GM11168 (cell line): Measurements from ENCODE around the gene ZSWIM5.
"Not testable (repeated sequence)": the region's sequence is repeated elsewhere in the genome, so short reads cannot be mapped to it uniquely, and the experiment has no call there.

Experiments
- in situ Hi-C: fragments of 300-500 bp; cut with MboI; formaldehyde crosslinking; loops from one replicate; pipeline ENCODE4 v1.12.0; 2022; ENCODE audit warnings: low sequenced_read_pairs; ENCODE audit not compliant: unreplicated experiment

The ZSWIM5 gene

GRCh38 chr1:45148209-45148825 is 58.1 kb downstream of the ZSWIM5 start:
- in situ Hi-C loops, result no loop called here

GRCh38 chr1:45146833-45147232 is 59.6 kb downstream of the ZSWIM5 start:
- in situ Hi-C loops, result no loop called here

GRCh38 chr1:45141247-45142003 is 65.0 kb downstream of the ZSWIM5 start:
- in situ Hi-C loops, result no loop called here

- in situ Hi-C loops, result no loop called here
These were observed 69.4 kb downstream of the ZSWIM5 start for GRCh38 chr1:45136984-45137383.

GRCh38 chr1:45135316-45135715 is 71.1 kb downstream of the ZSWIM5 start:
- in situ Hi-C loops, result no loop called here

GRCh38 chr1:45134461-45134873 is 71.9 kb downstream of the ZSWIM5 start:
- in situ Hi-C loops, result no loop called here

- in situ Hi-C loops, result not testable (repeated sequence)
These were observed 73.7 kb downstream of the ZSWIM5 start for GRCh38 chr1:45132719-45133118.

GRCh38 chr1:45123358-45123757 is 83.0 kb downstream of the ZSWIM5 start:
- in situ Hi-C loops, result no loop called here

GRCh38 chr1:45122724-45123123 is 83.7 kb downstream of the ZSWIM5 start:
- in situ Hi-C loops, result no loop called here

- in situ Hi-C loops, result no loop called here
These were observed 88.6 kb downstream of the ZSWIM5 start for GRCh38 chr1:45117766-45118165.

GRCh38 chr1:45116820-45117219 is 89.6 kb downstream of the ZSWIM5 start:
- in situ Hi-C loops, result no loop called here

GRCh38 chr1:45116340-45116739 is 90.1 kb downstream of the ZSWIM5 start:
- in situ Hi-C loops, result no loop called here

GRCh38 chr1:45115198-45115597 is 91.2 kb downstream of the ZSWIM5 start:
- in situ Hi-C loops, result not testable (repeated sequence)

- in situ Hi-C loops, result no loop called here
These were observed 93.7 kb downstream of the ZSWIM5 start for GRCh38 chr1:45112661-45113060.

- in situ Hi-C loops, result no loop called here
These were observed 95.2 kb downstream of the ZSWIM5 start for GRCh38 chr1:45111239-45111638.

GRCh38 chr1:45107782-45108181 is 98.6 kb downstream of the ZSWIM5 start:
- in situ Hi-C loops, result no loop called here

- in situ Hi-C loops, result not testable (repeated sequence)
These were observed 99.5 kb downstream of the ZSWIM5 start for GRCh38 chr1:45106864-45107263.

- in situ Hi-C loops, result not testable (repeated sequence)
These were observed 100.3 kb downstream of the ZSWIM5 start for GRCh38 chr1:45106156-45106545.

GRCh38 chr1:45105486-45106155 is 100.8 kb downstream of the ZSWIM5 start:
- in situ Hi-C loops, result not testable (repeated sequence)

- in situ Hi-C loops, result no loop called here
These were observed 102.9 kb downstream of the ZSWIM5 start for GRCh38 chr1:45103534-45103933.

- in situ Hi-C loops, result no loop called here
These were observed 104.5 kb downstream of the ZSWIM5 start for GRCh38 chr1:45101947-45102346.
